Activated T-cell treated with anti-CD3 and anti-CD28 coated beads for 24 hours (primary cell): ENCODE data around the gene PCDH1.

Experiments
- DNase-seq: peaks from one replicate; pipeline ENCODE4 v3.0.0-alpha.2; 2020; ENCODE audit warnings: low read depth

Gene PCDH1

DNA sequence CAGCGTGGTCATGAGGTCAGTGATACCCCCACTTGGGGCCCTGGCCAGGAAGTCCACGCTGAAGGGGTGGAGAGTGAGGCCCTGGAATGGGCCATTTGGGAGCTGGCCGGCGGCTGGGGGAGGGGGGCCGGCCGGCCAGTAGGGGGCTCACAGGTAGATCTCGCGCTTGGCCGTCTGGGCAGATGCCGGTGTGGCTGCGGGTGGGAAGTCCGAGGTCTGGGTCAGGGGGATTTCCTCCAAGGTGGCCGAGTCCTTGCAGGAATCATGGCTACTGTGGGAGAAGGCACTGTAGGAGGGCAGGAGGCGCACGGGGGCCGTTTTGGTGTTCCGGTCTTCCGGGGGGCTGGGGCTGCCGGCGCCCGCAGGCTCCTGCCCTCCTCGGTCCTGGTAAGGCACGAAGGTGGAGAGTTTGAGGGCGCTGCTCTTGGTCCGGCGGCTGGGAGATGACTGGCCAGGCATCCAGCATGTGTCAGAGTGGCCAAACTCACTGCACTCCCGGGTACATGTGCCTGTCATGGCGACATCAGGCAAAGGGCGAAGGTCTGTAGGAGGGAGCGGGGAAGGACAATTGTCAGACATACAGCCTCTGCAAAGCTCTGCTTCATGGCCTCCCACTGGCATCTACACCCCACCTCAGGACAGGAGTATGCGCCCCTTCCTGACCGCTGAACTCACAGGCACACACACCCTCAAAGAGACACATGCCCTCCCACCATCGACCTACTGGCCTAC is 24.1 kb downstream of the PCDH1 start:
- no peak for DNase-seq

DNA sequence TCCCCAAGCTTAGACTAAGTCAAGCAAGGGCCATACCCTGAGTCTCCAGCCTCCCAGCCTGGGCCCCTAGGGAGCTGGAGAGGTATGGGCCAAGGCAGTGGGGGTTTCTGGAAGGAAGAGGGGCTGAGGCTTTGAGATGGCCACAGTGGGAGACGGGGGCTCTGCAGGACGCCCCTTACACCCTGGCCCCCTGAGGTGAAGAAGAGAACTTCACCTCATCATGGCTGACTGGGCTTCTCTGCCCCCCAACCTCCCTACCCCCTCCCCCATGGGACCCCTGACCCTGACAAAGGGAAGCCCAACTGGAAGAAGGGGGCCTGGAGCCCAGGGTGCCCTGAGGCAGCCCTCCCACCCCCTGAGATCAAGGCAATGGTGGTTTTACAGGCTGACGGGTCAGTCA is 25.8 kb downstream of the PCDH1 start:
- no peak for DNase-seq

DNA sequence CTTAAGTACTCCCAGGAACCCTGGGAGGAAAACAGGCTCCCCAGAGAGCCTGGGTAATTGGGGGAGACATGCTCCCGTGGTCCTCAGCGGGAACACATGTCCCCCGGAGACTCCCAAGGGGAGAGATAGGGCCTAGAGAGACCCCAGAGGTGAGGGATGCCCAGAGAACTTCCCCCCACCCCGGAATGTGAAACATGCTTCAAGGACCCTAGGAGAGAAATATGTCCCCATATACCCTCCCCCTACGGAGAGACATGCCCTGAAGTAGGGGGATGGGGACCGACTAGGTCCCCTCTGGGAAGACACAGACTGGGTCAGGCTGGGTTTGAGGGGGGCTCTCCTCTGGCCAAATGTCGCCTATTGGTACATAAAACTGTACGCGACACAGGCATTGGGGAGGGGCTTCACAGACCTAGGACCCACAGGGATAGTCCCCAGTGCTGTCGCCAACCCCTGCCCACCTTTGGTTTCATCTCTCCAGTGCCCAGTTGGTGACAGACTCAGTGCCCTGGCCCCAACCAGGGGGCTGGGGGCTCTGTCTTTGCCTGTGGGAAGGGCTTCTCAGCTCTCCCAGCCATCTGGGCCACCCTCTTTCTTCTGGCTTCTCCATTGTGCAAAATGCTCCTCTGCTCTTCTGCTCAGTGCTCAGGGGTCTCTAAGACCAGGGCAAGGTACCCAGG is 26.9 kb downstream of the PCDH1 start:
- DNase-seq: no peak

DNA sequence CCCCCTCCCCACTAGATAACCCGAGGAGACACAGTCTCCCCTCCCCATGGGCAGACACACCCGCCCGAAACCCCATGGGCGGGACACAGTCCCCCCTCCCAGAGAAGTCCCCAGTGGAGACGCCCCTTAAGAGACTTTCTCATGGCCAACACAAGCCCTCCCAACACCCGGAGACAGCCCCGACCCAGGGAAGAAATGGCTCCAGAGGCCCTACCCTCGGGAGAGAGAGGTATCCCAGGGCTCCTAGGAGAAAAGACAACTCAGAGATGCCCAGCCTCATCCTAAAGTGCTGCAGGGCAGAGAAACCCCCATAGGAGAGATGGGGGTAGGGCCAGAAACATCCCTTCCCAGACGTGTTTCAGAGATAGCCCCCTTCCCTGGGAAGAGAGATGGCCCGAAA is 27.4 kb downstream of the PCDH1 start:
- DNase-seq: no peak

DNA sequence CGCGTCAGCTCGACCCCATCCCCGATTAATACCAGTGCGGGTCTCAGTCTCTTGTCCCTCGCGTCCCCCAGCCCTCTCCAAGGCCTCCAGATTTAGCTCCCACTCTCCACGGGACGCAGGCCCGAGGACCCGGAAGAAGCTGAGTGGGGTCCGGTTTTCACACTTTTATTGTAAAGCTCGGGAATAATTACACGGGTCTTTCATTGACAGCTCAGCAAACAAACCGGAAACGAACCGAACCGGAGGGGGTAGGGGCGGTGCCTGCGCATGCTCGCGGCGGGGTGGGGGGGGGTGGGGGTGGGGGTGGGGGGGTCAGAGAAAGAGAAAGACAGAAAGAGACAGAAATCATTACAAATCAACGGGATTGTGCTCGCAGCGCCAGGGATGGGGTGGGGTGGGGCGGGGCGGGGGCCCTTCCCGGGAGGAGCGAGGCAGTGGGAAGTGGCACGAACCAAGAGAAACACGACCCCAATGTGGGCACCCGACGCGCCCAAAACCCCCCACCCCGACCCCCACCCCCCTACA is 27.9 kb downstream of the PCDH1 start:
- DNase-seq: no peak

DNA sequence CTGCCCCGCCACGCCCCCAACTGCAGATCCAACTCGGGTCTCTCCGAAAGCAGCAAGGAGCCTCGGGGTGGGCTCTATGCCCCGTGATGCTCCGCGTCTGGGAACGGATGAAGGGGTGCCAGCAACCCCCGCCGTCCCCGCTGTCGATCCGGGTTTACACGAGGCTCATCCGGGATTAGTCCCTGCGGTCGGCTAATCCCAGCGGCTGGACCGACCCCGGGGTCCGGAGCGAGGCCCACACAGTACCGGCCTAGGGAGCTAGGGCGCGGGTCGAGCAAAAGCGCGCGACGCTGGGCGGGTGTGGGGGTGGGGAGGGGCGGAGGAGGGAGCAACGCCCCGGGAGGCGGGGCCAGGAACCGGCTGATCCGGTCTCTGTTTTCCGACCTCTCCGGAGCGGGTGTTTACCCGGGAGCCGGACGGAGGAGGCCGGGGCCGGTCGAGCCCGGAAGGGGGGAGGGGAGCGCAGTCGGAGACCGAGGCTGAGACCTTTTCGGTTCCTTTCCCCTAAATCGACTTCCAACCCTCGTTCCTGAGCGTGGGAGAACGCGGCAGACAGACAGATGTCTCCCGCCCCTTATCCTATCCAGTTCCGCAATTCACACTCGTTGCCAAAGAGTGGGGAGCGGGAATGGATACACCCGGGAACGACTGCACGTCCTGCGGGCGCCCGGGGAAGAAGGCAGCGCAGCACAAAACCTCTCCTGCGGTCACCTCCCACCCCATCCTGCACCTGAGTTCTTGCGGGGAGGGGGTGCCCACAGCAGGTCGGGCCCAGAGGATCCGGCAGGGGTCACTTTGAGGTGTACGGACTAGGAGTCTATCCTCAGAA is 28.6 kb downstream of the PCDH1 start:
- DNase-seq: peak; percentile 57

DNA sequence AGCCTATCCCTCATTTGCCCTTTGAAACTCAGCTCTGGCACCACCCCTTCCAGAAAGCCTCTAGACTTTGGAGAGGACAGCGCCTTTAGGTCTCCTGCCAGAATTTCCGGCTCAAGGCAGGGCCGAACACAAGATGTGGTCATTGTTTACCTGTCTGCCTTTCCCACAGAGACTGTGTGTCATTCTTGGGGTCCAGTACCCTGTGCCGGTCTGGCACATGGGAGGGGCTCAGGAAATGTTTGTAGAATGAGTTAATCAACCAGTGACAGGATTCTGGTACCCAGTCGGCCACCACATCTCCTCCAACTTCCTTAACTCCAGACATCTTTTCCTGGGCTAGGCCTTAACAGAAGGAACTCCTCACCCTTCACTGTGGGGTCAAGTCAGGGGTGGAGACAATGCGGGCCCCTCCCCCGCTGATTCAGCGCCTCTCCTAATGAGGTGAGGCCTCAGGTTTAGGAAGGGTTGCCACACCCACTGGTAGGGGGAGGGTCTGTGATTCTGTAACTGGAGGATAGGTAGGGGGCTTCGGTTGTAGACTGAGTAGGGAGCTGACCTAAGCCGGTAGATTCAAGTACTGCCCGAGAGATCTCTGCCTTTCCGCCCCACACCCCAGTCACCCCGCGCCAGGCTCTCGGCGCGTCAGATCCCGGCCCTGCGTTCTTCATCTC is 29.3 kb downstream of the PCDH1 start:
- peak; percentile 26 for DNase-seq

DNA sequence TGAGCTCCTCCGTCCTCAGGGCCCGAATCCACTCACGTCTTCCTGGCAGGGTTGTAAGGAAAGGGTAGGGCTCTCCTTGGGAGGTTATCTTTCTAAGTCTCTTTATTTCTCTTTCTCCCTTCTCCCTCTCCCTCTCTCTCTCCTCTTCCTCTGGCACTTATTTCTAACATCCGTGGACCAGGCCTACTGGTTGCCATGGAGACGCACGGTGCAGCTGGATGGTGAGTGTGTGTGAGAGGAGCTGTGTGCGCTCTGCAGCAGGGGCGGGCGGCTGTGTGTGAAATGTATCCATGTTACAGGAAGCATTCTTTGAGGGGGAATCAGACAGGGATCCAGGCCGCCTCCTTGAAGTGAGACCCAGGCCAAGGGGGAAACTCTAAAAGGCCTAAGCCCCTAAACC is 32.2 kb downstream of the PCDH1 start:
- no peak for DNase-seq

DNA sequence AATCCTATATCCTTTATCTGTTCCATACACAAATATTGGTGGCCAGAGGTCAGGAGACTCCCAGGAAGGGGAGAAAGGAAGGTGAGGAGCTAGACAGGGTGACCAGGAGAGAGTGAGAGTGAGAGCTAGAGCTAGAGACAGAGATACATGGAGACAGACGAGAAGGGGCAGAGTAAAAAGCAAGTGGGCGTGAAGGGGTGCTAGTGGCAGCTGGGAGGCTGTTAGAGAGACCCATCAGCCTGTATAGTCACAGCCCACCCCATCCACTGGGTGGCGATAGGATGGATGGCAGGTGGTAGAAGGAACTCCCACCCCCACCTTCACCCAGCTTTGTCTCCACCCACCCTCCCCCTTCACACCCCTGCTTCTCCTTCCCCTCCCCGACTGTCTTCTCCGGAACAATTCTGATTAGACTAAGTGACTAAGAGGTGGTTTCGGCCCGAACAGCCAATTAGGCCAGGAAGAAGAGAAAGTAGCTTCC is 32.8 kb downstream of the PCDH1 start:
- no peak for DNase-seq

DNA sequence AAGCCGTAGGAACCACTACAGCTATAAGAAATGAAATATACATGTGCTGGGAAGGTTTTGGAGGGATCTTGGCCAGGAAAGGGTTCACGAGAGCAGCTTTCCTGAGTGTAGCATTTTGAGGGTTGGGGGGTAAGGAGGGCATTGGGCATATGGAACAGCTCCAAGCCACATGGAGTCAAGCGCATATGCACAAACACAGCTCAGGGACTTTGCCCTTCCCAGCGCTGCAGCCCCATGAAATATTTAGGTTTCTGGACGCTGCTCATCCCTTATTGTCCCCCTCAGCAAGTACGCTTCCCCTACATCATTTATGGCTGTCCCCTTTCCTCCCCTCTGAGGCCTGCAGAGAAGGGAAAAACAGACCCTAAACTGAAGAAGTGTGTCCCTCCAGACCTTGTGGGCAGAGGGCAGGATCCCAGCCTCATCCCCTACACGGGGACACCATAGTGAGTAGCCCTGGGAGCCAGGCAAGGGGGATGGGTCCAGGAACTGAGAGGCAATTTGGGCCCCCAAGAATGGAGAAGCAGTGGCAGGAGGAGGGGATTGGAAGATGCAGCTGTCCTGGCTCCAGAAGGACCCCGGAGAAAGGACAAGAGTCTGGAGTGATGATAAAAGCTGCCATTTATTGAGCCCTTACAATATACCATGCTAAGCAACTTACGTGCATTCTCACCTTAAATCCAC is 33.7 kb downstream of the PCDH1 start:
- DNase-seq: no peak

DNA sequence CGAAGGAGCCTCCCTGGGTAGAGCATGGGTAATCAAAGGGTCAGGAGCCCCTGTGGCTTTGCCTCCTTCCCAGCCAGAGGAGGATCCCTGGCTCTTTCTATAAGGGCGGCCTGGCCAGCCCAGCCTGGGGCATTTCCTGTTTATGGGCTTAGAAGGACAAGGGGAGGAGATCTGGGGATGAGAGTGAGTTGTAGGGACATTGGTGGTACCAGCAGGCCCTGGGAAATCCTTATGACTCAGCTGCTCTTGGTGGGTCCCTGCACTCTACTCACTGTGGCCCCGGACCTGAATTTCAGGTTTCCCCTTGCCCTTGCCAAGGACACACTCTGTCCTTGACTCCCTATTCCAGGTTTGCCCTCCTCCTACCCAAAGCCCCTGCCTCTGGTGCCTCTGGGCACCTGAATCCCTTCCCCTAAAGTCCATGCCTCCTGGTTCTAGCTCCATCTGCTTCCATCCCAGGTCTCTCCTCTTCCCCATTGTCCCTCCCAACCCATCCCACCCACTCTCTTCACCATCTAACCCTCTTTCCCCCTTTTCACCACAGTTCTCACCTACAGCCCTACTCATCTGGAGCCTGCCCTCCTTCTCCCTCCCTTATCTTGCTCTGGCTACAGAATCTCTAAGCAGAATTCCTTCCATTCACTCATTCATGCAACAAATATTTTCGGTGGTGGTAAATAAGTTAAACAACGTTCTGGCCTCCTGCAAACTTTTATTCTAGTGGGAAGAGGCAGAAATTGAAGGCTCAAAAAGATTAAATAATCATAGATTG is 34.9 kb downstream of the PCDH1 start:
- no peak for DNase-seq

DNA sequence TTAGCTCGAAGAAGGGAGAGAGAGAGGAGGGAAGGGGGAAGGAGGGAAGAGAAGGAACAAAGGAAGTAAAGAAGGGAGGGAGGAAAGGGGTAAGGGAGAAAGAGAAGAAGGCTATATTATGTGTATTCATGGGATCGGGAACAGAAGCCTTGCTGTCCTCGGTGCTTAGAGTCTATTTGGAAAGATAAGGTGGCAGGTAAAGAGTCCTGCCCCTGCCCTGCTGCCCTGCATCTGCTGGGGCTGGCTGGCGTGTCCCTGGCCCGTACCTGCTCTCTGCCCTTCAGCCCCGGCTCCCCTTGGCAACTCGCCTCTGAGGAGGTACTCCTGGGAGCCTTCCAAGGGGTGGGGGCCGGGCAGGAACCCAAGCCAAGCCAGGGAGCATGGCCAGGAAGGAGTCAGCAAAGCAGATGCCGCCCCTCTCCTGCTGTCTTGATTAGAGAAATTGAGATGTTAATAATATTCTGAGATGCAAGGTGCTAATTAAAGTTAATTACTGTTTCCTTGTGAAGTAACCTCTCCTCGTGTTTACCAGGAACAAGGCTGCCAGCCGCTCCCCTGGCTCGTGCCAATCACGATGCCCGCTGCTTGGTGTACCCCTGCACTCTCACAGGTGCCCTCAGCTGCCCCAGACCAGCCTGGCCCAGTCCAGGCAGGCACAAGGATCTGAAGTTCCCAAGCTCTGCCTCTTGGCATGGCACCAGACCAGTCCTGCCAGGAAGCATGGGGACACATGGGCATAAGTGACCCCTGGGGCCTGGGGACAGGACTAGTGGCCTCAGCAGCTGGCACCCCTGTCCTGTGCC is 36.6 kb downstream of the PCDH1 start:
- no peak for DNase-seq

DNA sequence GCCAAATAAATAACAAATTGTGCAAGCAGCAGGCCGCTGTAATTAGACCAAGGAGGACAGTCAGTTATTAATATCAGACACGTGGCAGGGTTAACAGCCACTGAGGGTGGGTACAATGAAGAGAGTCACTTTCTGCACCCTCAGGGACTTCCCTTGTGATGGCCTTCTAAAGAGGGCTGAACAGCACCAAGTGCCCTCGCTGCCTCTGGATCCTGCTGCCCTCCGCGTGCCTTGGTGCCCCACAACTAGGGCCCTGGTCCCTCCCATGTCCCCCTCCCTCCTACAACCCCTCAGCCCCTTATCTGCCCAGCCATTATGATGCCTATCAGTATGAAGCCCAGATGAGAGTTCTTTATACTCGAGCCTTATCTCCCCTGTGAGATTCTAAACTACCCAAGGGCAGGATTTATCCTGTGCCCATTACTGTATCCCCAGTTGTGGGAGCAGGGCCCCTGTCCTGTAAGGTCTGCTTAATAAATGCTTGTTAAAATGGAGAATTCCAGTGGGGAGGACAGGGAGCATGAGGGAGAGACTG is 37.3 kb downstream of the PCDH1 start:
- no peak for DNase-seq

DNA sequence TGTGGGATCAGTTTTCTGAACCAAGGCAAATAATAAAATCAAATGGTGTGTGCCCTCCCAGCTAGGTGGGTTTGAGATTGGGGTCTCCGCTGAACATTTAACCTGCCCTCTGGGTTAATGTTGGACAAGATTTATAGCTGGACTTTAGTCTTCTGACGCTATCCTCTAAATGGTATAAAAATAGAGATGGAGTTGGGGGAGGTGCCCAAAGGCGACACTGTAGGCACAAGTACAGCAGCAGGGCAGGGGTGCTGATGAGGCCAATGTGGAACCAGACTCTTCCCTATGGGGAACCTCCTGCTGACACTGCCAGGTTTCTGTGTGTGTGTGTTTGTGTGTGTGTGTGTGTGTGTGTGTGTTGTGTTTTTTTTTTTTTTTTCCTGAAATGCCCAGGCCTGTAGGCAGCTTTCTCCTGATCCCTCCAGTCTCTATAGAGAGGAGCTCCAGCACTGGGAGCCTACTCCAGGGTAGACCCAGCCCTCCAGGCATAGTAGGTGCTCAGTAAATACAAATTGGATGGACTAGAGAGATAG is 37.9 kb downstream of the PCDH1 start:
- DNase-seq: no peak

DNA sequence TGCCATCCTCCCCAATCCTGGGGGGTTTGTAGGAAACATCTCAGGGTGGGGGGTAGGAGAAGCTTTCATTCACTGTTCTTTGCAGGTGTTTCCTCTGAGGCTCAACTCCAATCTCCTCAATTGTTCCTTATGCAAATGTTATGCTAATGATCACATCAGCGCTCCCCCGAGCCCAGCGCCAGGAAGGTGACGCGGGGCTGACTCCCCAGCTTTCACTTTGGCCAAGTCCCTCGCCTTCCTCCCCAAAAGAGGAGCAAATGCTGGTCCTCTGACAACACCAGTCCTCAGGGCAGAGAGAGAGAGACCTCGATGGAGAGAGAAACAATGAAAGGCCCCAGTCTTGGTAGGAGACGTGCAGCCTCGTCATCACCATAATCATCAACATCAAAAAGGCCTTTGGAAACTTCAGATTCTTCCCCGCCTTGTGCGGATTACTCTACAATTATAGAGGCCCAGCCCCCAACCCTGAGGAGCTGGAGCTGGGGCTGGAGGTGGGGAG is 39.1 kb downstream of the PCDH1 start:
- DNase-seq: no peak

DNA sequence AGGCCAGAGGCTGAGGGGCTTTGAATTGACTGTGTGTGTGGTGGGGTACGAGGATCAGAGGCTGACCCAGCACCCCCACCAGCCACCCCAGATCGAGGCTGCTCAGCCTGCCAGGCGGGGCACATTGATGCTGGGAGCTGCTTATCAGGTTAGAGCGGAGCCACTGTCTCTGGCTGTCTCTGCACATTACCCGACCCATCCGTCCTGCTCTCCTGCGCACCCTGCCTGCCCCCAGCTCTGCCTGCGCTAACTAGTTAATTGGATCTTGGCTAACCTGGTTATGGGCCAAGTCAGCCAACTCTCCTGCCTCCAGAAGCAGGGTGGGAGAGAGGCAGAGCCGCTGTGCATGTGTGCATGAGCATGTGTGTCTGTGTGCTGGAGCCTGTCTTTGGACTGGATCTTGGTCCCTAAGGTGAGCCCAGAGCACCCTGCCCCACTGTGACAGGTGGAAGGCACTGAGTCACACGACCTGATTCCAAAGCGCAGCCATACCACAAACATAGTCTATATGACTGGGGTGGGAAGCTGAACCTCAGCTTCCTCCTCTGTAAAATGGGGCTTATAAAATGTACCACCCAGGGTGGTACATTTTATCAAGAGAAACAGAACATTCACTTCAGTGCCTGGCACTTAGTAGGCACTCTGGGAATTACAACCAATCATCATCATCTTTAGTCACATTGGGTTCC is 39.7 kb downstream of the PCDH1 start:
- no peak for DNase-seq

DNA sequence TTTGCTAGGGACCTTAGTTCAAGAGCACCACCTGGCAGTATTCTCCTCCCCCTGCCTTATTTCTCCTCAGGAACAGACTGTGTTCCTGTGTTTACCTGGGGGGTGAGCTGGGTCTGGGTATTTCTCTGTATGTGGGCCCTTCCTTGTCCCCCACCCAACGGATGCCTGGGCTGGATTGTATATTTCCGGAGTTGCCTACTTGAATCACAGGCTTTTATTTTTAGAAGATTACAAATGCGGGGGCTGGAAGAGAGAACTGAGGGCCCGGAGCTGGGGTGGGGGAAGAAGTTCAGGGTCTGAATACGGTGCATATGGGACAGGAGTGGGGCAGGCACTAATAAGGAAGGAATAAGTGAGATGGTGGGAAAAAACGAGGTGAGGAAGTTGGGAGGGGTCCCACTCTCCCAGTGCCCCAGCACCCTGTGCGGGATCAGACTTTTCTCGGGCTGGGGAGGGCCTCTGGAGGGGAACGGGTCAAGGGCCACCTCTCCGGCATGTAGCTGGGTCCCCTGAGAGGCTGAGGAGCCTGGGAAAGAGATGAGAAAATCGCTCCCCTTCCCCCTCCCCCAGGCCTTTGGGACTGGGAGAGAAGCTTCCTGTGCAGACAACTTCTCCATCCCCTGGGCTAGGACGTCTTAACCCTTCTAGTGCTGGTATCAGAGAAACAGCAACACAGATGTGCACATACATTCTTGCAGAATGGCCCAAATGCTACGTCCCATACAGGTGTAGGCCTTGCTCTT is 42.1 kb downstream of the PCDH1 start:
- DNase-seq: no peak

DNA sequence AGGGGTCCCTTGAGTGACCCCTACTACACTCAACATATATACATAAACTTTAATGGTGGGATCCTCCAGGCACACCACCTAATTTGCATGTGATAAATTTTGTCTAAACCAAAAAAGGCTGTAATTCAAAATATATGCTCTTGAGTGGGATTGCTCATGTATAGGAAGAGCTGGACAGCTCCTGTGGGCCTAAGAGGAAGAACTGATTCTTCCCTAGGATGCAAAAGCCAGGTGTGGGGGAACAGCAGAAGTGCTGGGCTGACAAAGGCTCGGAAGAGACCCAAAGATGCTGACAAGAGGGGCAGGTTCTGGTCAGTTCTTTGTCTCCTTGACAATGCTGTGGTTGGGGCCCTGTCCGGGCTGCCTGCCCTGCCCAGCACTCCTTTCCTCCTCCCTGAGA is 43.9 kb downstream of the PCDH1 start:
- no peak for DNase-seq
